T-cell (primary cell): ENCODE data around the gene OAF. TPM values are rescaled to one million over a fixed set of nuclear protein-coding genes. Genes with fewer than 3 reads are reported as not detected.
A peak's percentile ranks its signal among the peaks of the same experiment; 100 is the strongest.

ENCODE experiments used
- ATAC-seq, 4 experiments: fragments of 200-7000 bp in 3 of 4; fragments of 150-1000 bp in 1 of 4; cut with Tn5 transposase; replicated peaks in 1 of 4; 1 replicate in 3 of 4; 2 replicates in 1 of 4; pipeline ENCODE4 v1.10.0; 2021; ENCODE audit warnings: moderate library complexity in 3 of 4, mild to moderate bottlenecking in 2 of 4, moderate number of reproducible peaks in 1 of 4
- CTCF ChIA-PET, 2 donors: fragments of 300-600 bp; sonication (Branson Sonifier 250); formaldehyde crosslinking; loops; one replicate each; lab custom pipeline; 2022; ENCODE audit warnings: antibody characterized with exemption in 2 of 2; lab: Charles Lee
- POLR2A ChIA-PET, 2 donors: fragments of 300-600 bp; sonication (Branson Sonifier 250); formaldehyde crosslinking; loops; one replicate each; lab custom pipeline; 2022; ENCODE audit warnings: antibody characterized with exemption in 2 of 2; lab: Charles Lee
- DNase-seq, 35 experiments: peaks; one replicate each; pipeline versions ENCODE4 v3.0.0 to v3.0.0-alpha.2; 2013 to 2023
- H3K27ac ChIP-seq: one replicate; pipeline ENCODE4 v1.5.1; 2013; ENCODE audit warnings: low read length
- H3K27me3 ChIP-seq, 2 experiments: replicated peaks in 1 of 2; 1 replicate in 1 of 2; 2 replicates in 1 of 2; pipeline versions ENCODE4 v1.6.1 to v1.7.0; 2013; ENCODE audit warnings: low read length in 1 of 2, mixed read lengths in 1 of 2; ENCODE audit not compliant: control insufficient read depth in 2 of 2, insufficient read depth in 2 of 2; ENCODE audit errors: extremely low read depth in 1 of 2
- H3K36me3 ChIP-seq, 2 donors: 1 replicate in 1 of 2; 2 replicates in 1 of 2; pipeline versions ENCODE4 v1.6.1 to v1.7.0; 2013; ENCODE audit warnings: low read length in 1 of 2; ENCODE audit not compliant: control insufficient read depth in 2 of 2, insufficient read depth in 1 of 2; ENCODE audit errors: extremely low read depth in 1 of 2
- H3K4me1 ChIP-seq, 2 experiments: 1 replicate in 1 of 2; 2 replicates in 1 of 2; pipeline versions ENCODE4 v1.6.1 to v1.7.0; 2013; ENCODE audit warnings: low read length in 2 of 2, mixed read lengths in 1 of 2; ENCODE audit not compliant: insufficient read depth in 2 of 2, control insufficient read depth in 1 of 2; ENCODE audit errors: extremely low read depth in 1 of 2
- H3K4me3 ChIP-seq, 2 donors: 1 replicate in 1 of 2; 2 replicates in 1 of 2; pipeline versions ENCODE4 v1.5.1 to v1.7.0; 2013; ENCODE audit warnings: mild to moderate bottlenecking in 2 of 2, low read length in 1 of 2, moderate library complexity in 1 of 2; ENCODE audit not compliant: control insufficient read depth in 1 of 2; ENCODE audit errors: extremely low read depth in 1 of 2
- H3K9me3 ChIP-seq: 2 replicates; pipeline ENCODE4 v1.7.0; 2013
- H3K27ac Mint-ChIP-seq, 2 donors: one replicate each; pipeline ENCODE4 v1.8.0; 2020 to 2021; ENCODE audit warnings: mild to moderate bottlenecking in 2 of 2, mixed read lengths in 2 of 2
- H3K27me3 Mint-ChIP-seq, 2 donors: one replicate each; pipeline ENCODE4 v1.8.0; 2021 to 2022; ENCODE audit warnings: mixed read lengths in 2 of 2
- H3K36me3 Mint-ChIP-seq: one replicate; pipeline ENCODE4 v1.8.0; 2021; ENCODE audit warnings: mixed read lengths
- H3K4me1 Mint-ChIP-seq, 3 donors: one replicate each; pipeline ENCODE4 v1.8.0; 2020 to 2022; ENCODE audit warnings: mixed read lengths in 3 of 3, mild to moderate bottlenecking in 1 of 3
- H3K4me3 Mint-ChIP-seq, 3 donors: one replicate each; pipeline ENCODE4 v1.8.0; 2020 to 2022; ENCODE audit warnings: mild to moderate bottlenecking in 3 of 3, mixed read lengths in 3 of 3, moderate library complexity in 3 of 3
- H3K9me3 Mint-ChIP-seq, 3 donors: one replicate each; pipeline ENCODE4 v1.8.0; 2020 to 2022; ENCODE audit warnings: mixed read lengths in 3 of 3
- WGBS: methylation state at CpG from one replicate; pipeline ENCODE4 v1.1.5; 2013; ENCODE audit warnings: missing lambda C conversion rate; ENCODE audit not compliant: insufficient coverage; 5-methylcytosine and 5-hydroxymethylcytosine counted together
- total RNA-seq, 35 experiments: library from RNA in 6 of 35; stranded (reverse) in 6 of 35; fragments of 120-200 nt in 1 of 35; gene quantifications; one replicate each; pipeline versions ENCODE4 v1.2.1 to v1.2.4 and lab custom pipeline; 2013 to 2026

OAF gene
- total RNA-seq, 5 donors from 2014 or later (not counting 1 experiment from before 2014, with no cell fraction given): 3.2 to 6.0 (median 4.0) TPM

- Mint-ChIP-seq H3K27ac (no peak overlapping the region), H3K27me3 (peaks cover 53 to 54% of the 10 kb centered on the region in 2 donors)
- POLR2A ChIA-PET: no interaction called here
These were observed 25.6 kb downstream of the OAF start for GRCh38 chr11:120236169-120237107.

GRCh38 chr11:120238968-120239620 is 28.3 kb downstream of the OAF start:
- Mint-ChIP-seq H3K4me1 (peaks cover 0 to 5% (median 0%) of the 10 kb centered on the region in 3 donors), H3K4me3 (no peak overlapping the region), H3K27me3 (peaks cover 59 to 73% of the 10 kb centered on the region in 2 donors), H3K9me3 (no peaks in the 10 kb centered on the region), H3K27ac (no peak overlapping the region), H3K36me3 (no peaks in the 10 kb centered on the region)
- Histone ChIP-seq H3K27ac (no peak overlapping the region), H3K27me3 (peaks cover 2 to 70% of the 10 kb centered on the region in 2 experiments), H3K36me3 (no peaks in the 10 kb centered on the region), H3K4me3 (no peak overlapping the region), H3K9me3 (no peaks in the 10 kb centered on the region), H3K4me1 (no peaks in the 10 kb centered on the region)
- no peak for DNase-seq
- POLR2A ChIA-PET: no interaction called here
- no peak for ATAC-seq
- CTCF ChIA-PET: interaction anchor here in 1 of 2 donors (0.6 kb wide), 1 partner anchor 445 kb away, joined by 4 read pairs; no protein-coding TSS in a partner anchor
- 71% methylated on average over 7 of the region's 11 CpGs for WGBS

More at GRCh38 chr11:120236169-120237107, 25.6 kb downstream of the OAF start:
- Mint-ChIP-seq H3K9me3 (no peaks in the 10 kb centered on the region), H3K4me1 (peaks cover 0 to 5% (median 0%) of the 10 kb centered on the region in 3 donors), H3K36me3 (no peaks in the 10 kb centered on the region), H3K4me3 (no peak overlapping the region)
- Histone ChIP-seq H3K27ac (no peak overlapping the region), H3K4me1 (no peaks in the 10 kb centered on the region), H3K4me3 (no peak overlapping the region), H3K36me3 (no peaks in the 10 kb centered on the region), H3K27me3 (peaks cover 2 to 65% of the 10 kb centered on the region in 2 experiments), H3K9me3 (no peaks in the 10 kb centered on the region)
- CTCF ChIA-PET: interaction anchor here (0.5 to 1.9 kb wide), 3 partner anchors 66 to 562 kb away, joined by 3 to 6 read pairs (median 4); no protein-coding TSS in a partner anchor
- 30% methylated on average over 3 of the region's 5 CpGs for WGBS
- DNase-seq: no peak
- no peak for ATAC-seq

DNA sequence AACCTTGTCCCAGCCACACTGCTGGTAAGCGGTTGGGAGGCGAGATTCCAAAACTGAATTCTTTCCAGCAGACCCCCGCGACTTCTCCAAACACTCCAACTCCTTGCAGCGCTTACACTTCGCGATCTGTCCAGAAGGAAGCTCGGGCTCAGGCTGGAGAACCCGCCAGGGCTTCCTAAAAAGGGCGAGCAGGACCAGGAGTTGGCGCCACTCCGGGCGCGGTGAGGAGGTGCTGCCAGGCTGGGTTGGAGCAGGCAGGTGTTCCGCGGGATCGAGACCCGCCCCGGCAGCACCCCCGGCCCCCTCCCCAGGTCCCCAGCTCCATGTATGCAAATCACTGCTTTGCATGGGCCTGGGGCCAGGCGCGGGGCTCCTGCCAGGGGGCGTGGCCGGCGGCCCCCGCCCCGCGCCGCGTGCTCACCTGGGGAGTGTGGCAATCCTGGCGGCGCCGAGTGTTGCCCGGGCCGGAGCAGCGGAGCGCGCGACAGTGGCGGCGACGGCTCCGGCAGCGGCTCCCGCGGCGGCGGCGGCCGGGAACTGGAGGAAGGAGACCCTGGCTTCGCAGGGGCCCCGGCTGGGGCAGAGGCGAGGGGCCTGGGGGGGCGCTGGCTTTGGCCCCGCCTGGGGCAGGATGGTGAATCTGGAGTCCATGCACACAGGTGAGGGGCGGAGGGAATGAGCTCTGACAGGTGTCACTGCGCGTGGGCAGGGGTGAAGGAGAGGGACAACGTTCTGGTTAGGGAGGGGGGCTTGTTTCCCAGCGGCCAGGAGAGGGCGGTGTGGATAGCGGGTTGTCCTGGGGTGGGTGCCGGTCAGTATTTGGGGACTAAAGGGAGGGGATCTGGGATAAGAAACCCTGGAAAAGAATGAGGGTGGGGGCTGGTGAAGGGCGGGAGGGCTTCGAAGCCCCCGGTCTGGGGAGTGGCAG is 29.1 kb downstream of the OAF start, which contains the start of gene POU2F3:
TSS of gene POU2F3 (plus strand) at position 428 of the 928 bp plus-strand sequence. CDS start at position 632, 204 bp downstream.
- no peaks in the 10 kb centered on the region for H3K36me3 Mint-ChIP-seq
- H3K4me1 Mint-ChIP-seq: peaks cover 0 to 5% (median 0%) of the 10 kb centered on the region in 3 donors
- ATAC-seq (no peak), DNase-seq (no peak)
- Histone ChIP-seq H3K36me3 (no peaks in the 10 kb centered on the region), H3K4me1 (no peaks in the 10 kb centered on the region), H3K27me3 (peaks cover 2 to 67% of the 10 kb centered on the region in 2 experiments), H3K4me3 (no peak within 1 kb of the TSS), H3K27ac (no peak within 1 kb of the TSS), H3K9me3 (no peaks in the 10 kb centered on the region)
- CTCF ChIA-PET: interaction anchor here (0.6 to 0.8 kb wide), 3 partner anchors 98 to 444 kb away, joined by 3 to 4 read pairs (median 3); no protein-coding TSS in a partner anchor
- POLR2A ChIA-PET: no interaction called here
- peaks cover 53 to 75% of the 10 kb centered on the region in 2 donors for H3K27me3 Mint-ChIP-seq
- 9% methylated on average over 66 of the region's 66 CpGs for WGBS
- H3K4me3 Mint-ChIP-seq: no peak within 1 kb of the TSS
- no peaks in the 10 kb centered on the region for H3K9me3 Mint-ChIP-seq
- H3K27ac Mint-ChIP-seq: peak within 1 kb of the TSS in 1 of 2 donors; percentile 64

DNA sequence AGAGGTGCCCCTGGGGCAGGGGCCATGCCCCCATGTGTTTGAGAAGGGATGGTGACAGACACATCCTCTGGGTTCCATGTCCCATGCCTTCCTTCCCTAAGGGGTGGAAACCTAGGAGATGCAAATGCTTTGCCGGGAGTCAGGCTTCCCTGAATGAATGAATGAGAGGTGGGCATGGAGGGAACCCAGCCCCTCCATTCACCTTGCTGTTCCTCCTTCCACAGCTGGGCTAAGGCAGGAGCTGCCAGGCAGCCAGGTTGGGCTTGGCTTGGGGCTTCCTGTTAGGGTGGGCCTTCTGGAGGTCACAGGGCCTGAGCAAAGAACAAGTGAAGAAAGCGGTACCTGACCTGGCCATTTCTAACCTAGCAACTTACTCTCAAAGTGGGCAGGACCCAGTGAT is 30.0 kb downstream of the OAF start:
- Mint-ChIP-seq H3K4me1 (peaks cover 0 to 5% (median 0%) of the 10 kb centered on the region in 3 donors), H3K4me3 (no peak overlapping the region), H3K9me3 (no peaks in the 10 kb centered on the region), H3K27me3 (peaks cover 51 to 74% of the 10 kb centered on the region in 2 donors), H3K27ac (no peak overlapping the region), H3K36me3 (no peaks in the 10 kb centered on the region)
- CTCF ChIA-PET: no interaction called here
- H3K27ac ChIP-seq: no peak overlapping the region
- POLR2A ChIA-PET: no interaction called here
- no peaks in the 10 kb centered on the region for H3K9me3 ChIP-seq
- H3K27me3 ChIP-seq: peaks cover 2 to 66% of the 10 kb centered on the region in 2 experiments
- DNase-seq (no peak), ATAC-seq (no peak)
- no CpG with 5 or more reads among the region's 2 CpGs for WGBS
- H3K36me3 ChIP-seq: no peaks in the 10 kb centered on the region
- no peaks in the 10 kb centered on the region for H3K4me1 ChIP-seq
- no peak overlapping the region for H3K4me3 ChIP-seq

- no peaks in the 10 kb centered on the region for H3K36me3 Mint-ChIP-seq
- DNase-seq (no peak), ATAC-seq (no peak)
- CTCF ChIA-PET: no interaction called here
- 86% methylated on average over 4 of the region's 7 CpGs for WGBS
- POLR2A ChIA-PET: no interaction called here
- peaks cover 0 to 5% (median 0%) of the 10 kb centered on the region in 3 donors for H3K4me1 Mint-ChIP-seq
- Histone ChIP-seq H3K27ac (no peak overlapping the region), H3K4me1 (no peaks in the 10 kb centered on the region), H3K9me3 (no peaks in the 10 kb centered on the region), H3K4me3 (no peak overlapping the region), H3K27me3 (peaks cover 4 to 63% of the 10 kb centered on the region in 2 experiments), H3K36me3 (no peaks in the 10 kb centered on the region)
- peak overlapping the region in 1 of 2 donors; percentile 46 for H3K27ac Mint-ChIP-seq
- H3K9me3 Mint-ChIP-seq: no peaks in the 10 kb centered on the region
- H3K4me3 Mint-ChIP-seq: no peak overlapping the region
- peaks cover 50 to 71% of the 10 kb centered on the region in 2 donors for H3K27me3 Mint-ChIP-seq
These were observed 30.4 kb downstream of the OAF start for GRCh38 chr11:120241277-120241676.
